ENCODE results near the gene CHIC2.

The CHIC2 gene

GRCh38 chr4:54093324-54094240 is 29.2 kb upstream of the CHIC2 start:
- no peak for DNase-seq (ENCODE audit: low read depth in 2 of 2)

- no peak for DNase-seq (ENCODE audit: low read depth in 2 of 2)
Measured at GRCh38 chr4:54092405-54093323, 28.3 kb upstream of the CHIC2 start.

DNA sequence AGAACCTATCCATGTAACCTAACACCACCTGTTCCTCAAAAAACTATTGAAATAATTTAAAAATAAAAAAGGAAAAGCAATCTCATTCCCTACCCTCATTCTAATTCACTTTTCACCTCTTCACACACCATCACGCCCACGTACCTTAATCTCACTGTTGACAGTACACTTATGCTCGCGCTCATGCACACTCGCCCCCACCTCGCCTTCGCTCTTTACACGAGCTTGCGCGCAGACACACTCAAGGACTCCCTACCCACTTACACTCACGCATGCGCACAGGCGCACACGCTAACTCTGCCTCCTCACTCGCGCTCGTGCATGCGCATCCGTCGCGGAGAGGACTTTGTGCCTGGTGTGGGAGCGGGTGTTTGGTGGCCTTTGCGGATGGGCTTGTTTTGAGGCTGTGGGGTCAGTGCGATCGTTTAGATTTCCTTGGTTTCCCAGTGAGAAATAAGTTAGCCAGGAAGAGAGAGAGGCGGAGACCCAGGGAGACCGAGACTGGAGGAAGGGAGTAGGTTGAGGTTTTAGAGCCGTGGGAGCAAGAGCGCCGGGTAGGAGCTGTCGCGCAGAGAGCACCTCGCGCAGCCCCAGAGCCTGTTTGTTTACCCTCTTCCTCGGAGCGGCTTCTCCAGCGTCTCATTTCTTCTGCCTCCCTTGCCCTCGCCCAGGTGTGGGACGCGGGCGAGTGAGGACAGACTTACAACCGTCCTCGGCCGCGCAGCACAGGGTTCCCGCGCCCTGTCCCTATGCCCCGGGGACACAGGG is 27.4 kb upstream of the CHIC2 start:
- peak; percentile 51 to 65 for DNase-seq (ENCODE audit: low read depth in 2 of 2)

DNA sequence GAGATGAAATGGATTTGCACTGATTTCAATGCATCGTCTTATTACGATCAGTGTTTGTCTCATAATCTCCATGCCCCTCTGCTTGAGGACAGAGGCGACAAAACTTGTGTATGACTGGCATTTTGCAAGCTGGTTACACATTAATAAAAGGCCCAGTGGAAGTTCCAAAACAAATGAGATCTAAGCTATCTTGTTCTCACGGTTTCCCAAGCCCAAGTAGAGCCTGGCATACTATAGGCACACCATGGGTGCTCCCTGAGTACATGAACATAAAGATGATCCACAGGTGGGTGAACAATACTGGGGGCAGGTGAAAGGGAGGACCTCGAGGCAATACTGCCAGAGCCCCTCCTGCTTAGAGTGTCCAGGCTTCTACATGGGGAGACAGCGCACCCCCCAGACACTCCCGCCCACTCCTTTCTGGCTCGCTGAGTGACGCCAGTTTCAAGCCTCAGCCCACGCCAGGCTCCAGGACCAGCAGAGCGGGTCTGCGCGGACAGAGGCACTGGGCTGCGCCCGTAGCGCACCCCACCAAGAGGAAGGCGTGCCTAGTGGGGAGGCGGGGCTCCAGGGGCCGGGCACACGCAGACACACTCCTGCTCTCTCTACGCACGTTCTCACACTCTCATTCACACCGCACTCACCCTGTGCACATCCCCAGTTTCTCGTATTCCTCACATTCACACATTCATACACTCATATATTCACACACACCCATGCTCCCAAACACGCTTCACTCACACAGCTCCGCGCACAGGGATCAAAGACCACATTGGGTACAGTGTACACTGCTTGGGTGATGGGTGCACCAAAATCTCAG is 26.6 kb upstream of the CHIC2 start:
- DNase-seq (ENCODE audit: low read depth in 2 of 2), result no peak

GRCh38 chr4:54090404-54090803 is 26.0 kb upstream of the CHIC2 start:
- DNase-seq (ENCODE audit: low read depth in 2 of 2), result no peak

- no peak for DNase-seq (ENCODE audit: low read depth in 2 of 2)
Measured at GRCh38 chr4:54089875-54090274, 25.5 kb upstream of the CHIC2 start.

DNA sequence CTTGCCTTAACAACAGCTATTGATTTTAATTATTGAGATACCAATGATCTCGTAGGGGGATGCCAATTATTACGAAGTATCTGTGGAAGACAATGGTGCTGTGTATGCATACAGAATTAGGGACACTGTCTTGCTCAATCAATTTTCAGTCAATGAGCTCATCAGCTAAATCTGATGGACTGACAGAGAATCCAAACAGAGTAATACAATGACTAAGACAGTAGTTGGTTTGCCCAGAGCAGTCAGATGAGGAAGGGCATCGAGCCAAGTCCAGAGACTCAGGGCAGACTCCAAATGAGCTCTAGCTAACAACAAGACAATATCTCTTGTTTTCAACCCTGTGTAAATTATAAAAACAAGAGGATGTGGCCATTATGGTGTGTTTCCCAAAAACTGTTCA is 20.9 kb upstream of the CHIC2 start:
- no peak for DNase-seq (ENCODE audit: low read depth in 2 of 2)

DNA sequence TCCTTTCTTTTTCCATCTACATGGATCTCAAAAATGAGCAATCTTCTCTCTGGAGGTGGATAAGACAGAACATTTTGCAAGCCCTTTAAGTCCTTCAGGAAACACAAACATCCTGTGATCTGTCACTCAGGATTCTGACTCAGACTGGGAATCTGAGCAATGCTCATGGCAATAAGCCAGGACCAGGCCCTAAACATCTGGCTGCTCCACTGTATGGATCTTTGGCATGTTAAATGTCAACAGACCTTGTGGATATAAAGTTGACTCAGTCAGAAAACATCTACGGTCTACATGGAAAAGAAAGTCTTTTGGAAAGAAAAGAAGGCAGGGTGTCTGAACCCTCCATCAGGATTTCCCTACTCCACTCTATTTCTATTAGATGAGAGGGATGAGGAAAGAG is 17.8 kb upstream of the CHIC2 start:
- no peak for DNase-seq (ENCODE audit: low read depth in 2 of 2)

DNA sequence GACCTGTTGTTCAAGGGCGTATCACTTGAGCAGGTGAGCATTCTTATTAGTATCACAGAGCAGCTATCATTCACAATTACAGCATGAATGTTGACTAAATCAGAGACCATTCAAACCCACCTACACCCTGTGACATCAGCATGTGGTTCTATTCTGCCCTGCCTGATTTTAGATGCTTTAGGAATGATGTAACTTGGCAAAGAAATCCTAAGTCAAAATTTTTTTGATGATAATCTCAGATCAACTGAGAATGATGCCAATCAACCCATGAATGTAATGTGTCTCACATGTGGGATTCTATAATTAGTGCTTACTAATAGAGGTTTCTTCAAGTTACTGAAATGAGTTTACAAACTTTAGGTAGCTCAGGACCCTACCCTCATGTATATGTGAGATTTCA is 13.4 kb upstream of the CHIC2 start:
- DNase-seq (ENCODE audit: low read depth in 2 of 2), result no peak

DNA sequence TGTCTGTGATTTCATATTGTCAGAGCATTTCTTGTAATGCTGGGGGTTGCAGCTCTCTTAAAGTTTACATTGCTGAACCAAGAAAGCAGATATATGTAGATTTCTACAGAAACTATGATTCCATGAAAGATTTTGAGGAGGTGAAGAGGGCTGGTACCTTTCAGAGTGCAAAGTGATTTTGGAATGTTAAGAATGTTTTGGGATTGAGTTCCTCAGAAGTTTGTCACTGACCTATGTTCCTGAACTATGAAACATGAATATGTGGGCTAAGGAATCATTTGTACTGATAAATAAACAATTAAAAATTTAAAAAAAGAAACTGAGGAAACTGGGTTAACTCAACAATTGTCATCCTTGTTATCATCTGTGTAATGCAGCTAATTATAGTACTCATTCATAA is 12.3 kb upstream of the CHIC2 start:
- DNase-seq (ENCODE audit: low read depth in 2 of 2), result no peak

DNA sequence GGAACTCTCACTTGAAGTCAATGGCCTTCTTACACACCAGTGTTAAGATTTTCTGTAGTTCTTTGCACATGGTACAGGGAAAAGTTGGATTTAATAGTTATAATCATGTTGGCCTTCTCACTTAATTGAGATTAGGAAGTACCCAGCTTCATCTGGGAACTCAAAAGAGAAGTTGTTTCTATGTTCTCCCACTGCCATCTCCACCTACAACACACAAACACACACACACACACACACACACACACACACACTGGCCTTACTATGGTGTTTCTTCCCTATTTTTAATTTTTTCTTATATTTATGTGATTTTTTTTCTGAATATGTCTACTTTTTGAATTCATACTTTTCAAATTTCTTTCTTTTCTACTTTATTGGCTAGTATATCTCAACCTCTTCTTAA is 10.0 kb upstream of the CHIC2 start:
- DNase-seq (ENCODE audit: low read depth in 2 of 2), result no peak

- no peak for DNase-seq (ENCODE audit: low read depth in 2 of 2)
Measured at GRCh38 chr4:54073271-54073880, 9.0 kb upstream of the CHIC2 start.

DNA sequence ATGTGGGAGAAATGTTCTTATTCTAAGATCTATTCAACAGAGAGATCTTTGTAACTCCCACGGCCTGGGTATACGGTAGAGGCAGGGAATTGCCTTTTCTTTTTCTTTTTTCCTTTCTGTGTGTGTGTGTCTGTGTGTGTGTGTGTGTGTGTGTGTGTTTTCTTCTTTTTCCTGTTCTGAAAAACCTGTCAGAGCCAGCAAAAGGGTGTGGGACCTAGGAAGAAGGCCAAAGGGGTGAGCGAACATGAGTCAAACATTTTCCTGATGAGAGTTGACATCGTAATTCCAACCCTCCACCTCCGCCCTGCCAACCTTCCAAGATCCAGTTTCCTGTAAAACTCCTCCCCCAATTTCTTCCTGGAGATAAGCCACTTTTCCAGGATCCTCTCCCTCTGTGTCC is 2.8 kb upstream of the CHIC2 start:
- no peak for DNase-seq (ENCODE audit: low read depth in 2 of 2)

DNA sequence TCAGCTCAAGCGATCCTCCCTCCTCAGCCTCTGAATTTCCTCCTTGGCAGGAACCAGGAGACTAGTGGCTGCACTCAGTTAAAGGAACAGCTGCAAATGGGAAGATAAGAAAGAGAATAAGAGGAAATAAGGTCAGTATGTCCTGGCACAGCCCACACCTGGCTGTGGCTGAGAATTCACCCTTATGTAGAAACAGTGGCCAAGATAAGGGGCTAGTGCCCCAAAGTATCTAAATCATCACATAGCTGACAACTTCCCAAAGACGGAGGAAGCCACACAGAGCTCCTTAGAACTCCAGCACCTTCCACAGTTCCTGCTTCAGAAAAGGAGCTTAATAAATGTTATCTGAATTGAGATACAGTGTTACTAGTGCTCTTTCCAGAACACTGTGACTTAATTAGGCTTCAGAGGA is 2.3 kb upstream of the CHIC2 start:
- DNase-seq (ENCODE audit: low read depth in 2 of 2), result no peak

- DNase-seq (ENCODE audit: low read depth in 2 of 2), result no peak
Measured at GRCh38 chr4:54066088-54066415, 1.6 kb upstream of the CHIC2 start.

DNA sequence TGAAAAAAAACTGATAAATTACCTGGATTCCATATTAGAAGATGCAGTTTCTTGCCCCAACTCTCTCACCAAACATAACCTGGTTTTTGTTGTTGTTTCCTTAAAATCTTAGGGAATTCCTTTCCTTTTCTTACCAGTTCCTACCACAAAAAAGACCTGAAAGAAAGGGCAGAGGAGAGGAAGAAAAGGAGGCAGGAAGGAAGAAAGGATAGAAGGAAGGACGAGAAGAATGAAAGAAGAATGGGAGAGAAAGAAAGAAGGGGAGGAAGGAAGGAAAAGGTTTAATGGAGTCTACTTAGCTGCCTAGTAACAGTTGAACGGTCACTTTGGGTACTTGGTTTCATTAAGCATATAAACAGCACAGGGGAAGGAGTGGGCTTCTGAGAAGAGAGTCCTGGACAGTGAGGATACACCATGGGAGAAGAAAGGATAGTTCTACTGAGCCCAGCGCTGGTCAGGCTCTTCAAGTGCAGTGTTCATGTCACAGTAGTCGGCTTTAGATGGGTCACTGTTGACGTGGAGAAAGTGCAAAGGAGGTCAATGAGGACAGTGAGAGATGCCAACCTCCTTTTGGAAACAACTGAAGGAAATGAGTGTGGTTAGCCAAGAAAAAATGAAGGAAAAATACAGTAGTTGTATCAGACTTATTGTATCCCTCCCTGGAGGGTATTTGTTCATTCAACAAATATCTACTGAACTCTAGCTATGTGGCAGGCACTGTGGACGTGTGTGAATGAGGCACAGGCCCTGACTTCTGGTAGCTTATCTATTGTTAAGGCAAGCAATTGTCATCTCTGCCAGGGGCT is 1.1 kb upstream of the CHIC2 start:
- no peak for DNase-seq (ENCODE audit: low read depth in 2 of 2)

DNA sequence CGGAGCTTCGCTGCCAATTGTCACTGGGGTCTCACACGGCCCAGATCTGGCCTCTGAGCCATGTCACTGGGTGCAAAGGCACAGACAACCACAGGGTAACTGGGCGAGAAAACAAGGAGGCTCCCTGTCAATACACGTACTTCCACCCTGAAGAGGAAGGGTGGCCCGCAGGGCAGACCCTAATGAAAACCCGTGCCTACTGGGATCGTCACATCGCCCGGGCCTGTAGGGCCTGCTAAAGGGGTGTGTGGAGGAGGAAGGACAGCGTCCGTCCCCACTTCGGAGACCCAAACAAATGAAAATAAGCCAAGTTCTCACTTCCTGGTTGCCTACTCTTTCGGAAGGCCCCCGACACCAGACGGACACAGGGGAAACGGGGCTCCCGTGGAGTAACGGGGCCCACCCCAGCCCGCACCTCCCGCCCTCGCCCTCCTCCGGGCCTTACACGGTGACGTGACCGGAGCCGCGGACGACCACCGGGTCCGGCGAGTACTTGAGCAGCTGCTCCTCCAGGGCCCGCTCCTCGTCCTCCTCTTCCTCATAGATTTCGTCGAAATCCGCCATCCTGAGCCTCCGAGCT is 578 bp downstream of the CHIC2 start:
- DNase-seq (ENCODE audit: low read depth in 2 of 2), result peak in 1 of 2 donors; percentile 5

DNA sequence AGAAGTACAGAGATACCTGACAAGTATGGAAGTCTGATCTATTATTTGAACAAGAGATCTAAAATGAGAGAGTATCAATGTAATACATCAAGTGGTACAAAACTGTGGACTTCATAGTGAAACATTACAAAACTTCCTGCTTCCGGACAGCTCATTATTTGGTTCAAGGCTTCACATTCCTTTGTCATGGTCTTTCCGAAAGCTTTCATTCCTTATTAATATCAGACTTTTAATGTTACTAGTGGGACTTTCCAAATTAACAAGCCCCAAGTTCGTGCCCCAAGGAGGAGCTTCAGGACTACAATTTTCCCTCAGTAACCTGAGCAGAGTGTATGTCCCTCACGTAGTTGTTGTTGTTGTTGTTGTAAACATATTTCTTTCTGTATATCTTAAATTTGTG is 1.2 kb downstream of the CHIC2 start:
- no peak for DNase-seq (ENCODE audit: low read depth in 2 of 2)

DNA sequence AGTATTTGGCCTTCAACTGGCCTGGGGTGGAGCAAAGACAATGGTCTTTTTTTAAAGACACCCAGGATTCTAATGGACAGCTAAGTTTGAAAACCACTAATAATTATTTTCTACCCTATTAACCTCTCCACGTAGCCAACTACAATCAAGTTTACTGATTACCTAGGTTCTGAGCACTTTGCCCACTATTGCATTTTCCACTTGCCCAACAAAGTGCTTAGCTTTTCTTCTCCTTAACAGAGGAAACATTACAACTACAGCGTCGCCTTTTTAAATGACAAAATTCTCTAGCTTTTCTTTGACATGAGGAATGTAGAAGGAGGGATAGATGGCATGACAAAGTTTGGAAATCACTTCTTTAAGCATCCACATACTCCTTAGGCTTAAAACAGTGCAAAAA is 2.0 kb downstream of the CHIC2 start:
- no peak for DNase-seq (ENCODE audit: low read depth in 2 of 2)

DNA sequence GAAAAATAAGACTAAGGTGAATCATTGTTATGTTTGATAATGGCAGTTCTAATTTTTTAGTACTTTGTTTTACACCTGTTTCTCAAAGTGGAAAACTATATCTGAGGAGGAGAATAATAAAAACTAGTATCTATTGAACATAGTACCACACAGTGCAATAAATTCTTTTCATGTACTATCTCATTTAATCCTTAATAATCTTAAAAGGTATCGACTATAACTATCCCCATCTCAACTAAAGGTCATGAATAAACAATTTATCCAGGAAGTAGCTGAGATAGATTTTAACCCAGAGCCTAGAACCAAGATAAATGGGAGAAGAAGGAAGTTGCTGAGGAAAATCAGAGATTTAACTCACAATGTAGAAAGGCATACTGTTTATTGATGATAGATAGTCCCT is 2.5 kb downstream of the CHIC2 start:
- no peak for DNase-seq (ENCODE audit: low read depth in 2 of 2)
